Activated T-cell treated with anti-CD3 and anti-CD28 coated beads for 1 hour (primary cell): ENCODE results near the gene ENSA.
"Not testable (repeated sequence)": the region's sequence is repeated elsewhere in the genome, so short reads cannot be mapped to it uniquely, and the experiment has no call there.

Experiments
- DNase-seq: peaks from one replicate; pipeline ENCODE4 v3.0.0-alpha.2; 2020; ENCODE audit warnings: low read depth

Gene ENSA

DNA sequence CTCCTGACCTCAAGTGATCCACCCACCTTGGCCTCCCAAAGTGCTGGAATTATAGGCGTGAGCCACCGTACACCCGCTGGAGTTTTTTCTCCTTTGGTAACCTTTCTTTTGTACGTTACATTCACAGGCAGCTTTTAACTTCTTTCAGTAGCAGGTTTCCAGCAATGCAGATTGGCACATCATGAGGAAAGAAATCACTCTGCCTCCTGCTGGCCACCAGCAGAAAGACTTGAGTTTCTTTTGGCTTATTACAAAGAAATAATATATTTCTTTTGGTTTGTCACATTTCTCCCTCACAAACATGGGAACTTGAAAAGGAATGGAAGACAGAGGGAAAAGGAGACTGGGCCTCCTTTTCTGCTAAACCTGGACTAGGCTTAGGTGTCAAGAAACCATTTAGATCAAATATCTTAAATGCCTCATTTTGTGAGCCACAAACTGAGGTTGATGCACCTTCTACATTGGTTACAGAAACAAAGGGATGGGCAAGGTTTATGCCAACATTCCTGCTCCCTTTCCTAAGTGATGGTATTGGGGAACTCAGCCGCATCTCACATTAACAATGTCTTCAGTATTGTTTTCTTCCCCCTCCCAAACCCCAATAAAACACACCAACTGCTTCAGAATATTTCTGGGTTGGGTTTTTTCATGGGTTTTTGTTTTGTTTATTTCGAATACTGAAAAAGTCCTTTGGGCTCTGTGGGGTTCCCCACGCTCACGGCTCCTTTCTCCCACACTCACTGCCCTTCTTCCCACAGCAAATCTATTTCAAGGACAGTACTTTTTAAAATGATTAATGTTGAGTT, 7.7 kb downstream of the ENSA start:
- peak; percentile 43 for DNase-seq

DNA sequence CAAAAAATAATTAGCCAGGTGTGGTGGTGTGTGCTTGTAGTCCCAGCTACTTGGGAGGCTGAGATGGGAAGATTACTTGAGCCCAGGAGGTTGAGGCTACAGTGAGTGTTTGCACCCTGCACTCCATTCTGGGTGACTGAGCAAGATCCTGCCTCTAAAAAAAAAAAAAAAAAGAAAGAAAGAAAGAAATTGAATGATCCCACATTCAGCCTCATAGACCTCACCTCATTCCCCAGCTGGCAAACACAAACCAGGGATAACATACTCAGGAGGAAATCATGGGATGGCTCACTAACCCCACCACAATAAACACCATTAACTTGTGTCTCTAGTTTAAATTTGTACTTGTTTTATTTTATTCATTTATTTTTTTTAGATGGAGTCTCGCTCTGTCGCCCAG, 8.5 kb downstream of the ENSA start:
- DNase-seq = no peak

DNA sequence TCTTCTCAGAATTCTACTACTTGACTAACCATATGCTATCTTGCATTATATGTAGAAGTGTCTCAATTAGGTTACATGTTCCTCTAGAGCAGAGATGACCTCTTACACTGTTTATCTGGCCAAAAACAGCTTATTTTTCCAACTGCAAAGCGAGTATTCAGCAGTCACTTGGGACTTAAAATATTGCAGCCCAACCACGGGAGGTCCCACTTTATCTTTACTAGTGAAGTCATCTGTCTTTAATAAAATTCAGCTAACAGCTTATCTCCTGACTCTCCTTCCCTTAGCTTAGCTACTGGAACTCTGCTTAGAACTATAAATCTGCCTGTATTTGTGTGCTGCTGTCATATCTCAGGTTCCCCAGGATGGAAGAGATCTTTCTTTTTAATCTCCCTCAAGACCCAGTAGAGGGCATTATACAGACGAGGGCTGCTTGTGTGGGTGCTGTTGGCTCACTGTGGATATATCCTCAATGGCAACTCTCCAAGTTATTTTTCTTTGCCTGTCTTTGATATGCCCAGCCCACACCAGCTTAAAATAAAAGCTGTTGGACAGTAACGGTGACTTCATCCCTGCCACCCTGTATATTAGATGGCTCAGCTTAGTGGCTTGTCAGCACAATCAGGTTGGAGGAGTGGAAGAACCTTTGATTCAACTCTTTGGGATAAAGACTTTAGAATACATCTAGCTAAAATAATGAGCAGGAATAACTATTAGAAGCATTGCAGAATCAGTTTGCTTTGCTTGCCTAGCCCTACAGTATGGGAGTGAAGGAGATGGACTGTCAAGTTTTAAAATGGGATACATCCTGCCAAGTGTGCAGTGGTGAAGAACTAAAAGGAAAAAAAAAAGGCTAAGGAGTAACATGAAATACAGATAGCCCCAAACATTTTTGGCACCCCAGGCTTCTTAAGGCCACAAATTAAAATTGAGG, 9.6 kb downstream of the ENSA start:
- no peak for DNase-seq

DNA sequence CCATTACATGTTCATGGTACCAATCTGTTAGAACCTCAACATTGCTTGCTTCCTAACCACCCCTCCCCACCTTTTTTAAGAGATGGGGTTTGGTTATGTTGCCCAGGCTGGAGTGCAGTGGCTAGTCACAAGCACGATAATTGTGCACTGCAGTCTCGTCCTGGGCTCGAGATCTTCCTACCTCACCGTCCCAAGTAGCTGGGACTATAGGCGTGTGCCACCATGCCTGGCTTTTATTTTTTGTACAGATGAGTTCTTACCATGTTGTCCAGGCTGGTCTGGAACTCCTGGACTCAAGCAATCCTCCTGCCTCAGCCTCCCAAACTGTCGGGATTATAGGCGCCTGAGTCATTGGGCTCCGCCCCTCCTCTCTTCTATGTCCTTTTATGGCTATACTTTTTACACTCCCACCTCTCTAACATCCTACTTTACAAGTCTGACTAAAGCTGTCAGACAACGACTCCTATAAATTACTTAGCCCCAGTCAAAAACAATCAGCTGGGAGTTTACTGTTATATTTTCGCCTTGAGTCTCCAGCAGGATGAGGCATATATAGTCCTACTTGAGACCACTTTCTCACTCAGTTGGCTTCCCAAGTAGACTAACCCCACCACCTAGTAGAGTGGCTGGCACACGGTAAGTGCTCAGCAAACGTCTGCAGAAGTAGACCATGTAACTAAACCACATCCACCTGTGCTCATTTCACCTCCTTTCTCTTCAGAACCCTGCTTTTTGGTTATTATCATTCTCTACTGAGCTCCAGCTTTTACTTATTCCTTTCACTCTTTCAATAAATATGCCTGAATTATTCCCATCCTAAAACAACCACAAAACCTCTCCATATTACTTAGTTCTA, 13.8 kb downstream of the ENSA start:
- DNase-seq = no peak

DNA sequence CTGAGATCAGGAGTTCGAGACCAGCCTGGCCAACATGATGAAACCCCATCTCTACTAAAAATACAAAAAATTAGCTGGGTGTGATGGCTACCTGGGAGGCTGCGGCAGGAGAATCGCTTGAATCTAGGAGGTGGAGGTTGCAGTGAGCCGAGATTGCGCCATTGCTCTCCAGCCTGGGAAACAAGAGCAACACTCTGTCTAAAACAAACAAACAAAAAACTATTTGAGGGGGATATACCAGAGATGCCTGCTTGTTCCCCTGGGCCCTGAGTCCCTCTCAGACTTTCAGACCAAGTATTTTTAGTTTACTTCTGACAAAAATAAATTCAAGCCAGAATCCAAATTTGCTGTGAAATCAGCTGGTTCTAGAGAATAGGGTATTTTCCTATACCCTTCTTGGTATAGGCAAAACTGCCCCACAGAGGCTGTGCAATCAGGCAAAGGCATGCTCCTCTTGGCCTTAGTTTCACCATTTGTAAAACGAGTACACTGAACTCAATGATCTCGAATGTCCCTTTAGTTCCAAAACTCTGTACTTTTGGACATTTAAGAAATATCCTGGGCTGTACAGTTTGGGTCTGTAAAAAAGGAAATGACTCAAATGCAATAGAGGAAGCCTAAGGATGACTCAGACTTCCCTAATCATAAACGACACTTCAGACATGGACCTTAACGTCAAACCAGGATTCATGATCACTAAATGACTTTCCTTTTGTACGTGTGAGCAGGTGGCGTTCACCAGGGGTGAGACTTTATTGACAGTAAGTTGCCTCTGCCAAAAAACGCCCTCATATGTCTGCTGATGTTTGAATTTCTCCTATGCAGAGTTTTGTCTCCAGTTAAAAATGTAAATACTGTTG, 16.1 kb downstream of the ENSA start:
- peak; percentile 16 for DNase-seq

DNA sequence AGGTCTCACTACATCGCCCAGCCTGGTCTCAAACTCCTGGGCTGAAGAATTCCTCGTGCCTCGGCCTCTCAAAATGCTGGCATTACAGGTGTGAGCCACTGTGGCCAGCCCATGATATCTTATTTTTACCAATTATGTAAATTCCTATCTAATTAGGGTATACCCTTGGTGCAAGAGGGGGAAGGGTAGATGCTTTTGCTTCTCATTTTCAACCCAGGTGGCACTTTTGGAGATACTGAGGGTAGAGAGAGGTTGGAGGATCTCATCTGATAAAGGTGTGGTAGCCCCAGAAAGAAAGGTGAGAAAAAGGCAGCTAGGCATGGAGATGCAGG, 17.4 kb downstream of the ENSA start:
- DNase-seq = no peak

DNA sequence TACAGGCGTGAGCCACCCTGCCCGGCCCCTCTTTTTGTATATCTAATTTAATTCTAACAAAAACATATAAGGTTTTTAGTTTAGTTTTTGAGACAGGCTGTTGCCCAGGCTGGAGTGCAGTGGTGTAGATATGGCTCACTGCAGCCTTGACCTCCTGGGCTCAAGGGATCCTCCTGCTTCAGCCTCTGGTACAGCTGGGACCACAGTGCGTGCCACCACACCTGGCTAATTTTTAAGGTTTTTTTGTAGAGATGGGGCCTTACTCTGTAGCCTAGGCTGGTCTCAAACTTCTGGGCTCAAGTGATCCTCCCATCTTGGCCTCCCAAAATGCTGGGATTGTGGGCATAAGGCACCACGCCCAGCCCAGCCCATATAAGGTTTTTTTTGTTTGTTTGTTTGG, 18.8 kb downstream of the ENSA start:
- no peak for DNase-seq

DNA sequence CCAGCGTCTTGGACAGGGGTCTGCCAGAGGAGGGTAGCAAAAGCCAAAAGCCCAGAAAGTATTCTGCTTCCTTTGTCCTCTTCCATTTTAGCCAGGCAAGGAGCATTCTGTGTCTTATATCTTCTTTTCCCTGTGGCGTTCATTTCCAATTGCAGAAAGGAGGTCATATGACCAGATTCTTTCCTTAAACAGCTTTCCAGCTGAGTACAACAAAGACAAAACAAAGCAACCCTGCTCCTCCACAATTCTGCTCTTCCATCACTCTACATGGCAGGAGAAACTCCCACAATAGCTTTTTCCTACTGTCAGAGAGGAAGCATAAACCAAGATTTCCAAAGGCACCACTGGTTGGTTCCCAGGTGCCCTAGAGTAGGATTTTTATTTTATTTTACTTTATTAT, 19.7 kb downstream of the ENSA start:
- DNase-seq = no peak

DNA sequence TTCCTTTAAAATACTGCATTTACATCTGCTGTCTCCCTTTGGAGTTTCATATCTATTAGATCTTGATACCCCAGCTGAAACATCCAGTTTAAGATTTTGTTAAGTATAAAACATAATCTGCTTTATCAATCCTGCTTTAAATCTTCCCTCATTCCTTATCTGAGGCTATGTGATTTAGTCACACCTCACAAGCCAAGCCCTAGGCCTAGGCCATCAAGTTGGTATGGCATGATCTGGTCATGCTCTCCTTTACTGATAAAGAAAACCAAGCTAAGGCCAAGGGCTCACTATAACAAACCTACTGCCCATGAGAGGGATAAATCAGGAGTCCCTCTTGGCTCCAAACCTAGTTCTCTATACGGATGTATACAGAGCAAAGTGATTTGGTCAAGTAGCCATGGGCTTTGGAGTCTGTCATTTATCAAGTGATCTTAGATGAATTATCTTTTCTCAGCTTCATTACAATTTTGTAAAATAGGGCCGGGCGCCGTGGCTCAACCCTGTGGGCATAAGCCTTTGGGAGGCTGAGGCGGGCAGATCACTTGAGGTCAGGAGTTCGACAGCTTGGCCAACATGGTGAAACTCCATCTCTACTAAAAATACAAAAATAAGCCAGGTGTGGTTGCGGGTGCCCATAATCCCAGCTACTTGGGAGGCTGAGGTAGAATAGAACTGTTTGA, 22.8 kb downstream of the ENSA start:
- no peak for DNase-seq

DNA sequence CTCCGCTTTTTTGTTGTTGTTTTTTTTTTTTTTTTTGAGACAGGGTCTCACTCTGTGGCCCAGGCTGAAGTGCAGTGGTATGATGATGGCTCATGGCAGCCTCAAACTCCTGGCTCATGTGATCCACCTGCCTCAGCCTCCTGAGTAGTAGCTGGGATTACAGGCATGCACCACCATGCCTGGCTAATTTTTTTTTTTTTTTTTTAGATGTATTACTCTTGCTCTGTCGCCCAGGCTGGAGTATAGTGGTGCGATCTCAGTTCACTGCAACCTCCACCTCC, 24.0 kb downstream of the ENSA start:
- not testable (repeated sequence) for DNase-seq

DNA sequence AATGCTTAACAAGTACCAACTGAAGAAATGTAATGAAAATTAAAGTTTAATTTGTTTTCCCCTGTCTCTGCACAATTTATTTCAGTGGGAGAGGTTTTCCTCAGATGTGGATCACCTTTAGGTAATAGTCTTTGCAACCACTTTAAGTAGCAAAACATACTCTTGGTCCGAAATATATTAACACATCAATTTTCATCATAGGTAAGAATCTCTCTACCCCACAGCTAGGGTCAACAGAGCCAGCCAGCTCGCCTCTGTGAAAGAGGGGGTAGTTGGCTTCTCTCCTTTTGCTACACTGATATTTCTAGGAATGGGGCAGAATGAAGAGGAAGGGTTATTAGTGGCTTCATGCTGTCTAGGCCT, 25.2 kb downstream of the ENSA start:
- DNase-seq = no peak

DNA sequence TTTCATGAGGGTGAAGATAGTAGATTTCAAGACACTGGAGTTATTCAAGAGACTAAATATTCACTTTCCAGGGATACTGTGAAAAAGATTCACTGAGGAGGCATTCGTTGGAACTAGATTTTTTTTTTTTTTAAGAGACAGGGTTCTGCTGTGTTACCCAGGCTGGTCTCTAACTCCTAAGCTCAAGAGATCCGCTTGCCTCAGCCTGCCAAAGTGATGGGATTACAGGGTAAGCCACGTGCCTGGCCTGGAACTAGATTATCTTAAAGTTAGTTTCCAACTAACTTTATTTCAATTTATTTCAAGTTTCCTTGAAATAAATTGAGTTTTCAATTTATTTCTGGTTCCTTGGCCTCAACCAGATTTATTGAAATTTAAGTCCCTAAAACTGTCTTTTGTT, 25.7 kb downstream of the ENSA start:
- DNase-seq = no peak

DNA sequence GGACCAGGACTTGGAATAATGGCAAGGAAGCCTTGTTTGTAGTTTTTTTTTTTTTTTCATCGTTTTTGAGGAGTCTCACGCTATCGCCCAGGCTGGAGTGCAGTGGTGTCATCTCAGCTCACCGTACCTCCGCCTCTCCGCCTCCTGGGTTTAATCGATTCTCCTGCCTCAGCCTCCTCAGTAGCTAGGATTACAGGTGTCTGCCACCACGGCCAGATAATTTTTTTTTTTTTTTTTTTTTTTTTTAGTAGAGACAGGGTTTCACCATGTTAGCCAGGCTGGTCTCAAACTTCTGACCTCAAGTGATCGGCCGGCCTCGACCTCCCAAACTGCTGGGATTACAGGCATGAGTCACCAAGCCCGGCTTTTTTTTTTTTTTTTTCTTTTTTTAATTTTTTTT, 27.0 kb downstream of the ENSA start:
- not testable (repeated sequence) for DNase-seq

DNA sequence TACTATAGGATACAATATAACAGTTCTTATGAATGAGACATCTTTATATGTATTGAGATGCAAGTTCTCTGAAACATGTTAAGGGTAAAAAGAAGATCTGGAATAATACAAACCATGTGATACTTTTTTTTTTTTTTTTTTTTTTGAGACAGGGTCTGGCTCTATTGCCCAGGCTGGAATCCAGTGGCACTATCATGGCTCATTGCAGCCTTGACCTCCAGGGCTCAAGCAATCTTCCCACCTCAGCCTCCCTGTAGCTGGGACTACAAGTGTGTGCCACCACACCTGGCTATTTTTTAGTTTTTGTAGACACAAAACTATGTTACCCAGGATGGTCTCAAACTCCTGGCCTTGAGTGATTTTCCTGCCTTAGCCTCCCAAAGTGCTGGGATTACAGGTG, 27.9 kb downstream of the ENSA start:
- DNase-seq = no peak

DNA sequence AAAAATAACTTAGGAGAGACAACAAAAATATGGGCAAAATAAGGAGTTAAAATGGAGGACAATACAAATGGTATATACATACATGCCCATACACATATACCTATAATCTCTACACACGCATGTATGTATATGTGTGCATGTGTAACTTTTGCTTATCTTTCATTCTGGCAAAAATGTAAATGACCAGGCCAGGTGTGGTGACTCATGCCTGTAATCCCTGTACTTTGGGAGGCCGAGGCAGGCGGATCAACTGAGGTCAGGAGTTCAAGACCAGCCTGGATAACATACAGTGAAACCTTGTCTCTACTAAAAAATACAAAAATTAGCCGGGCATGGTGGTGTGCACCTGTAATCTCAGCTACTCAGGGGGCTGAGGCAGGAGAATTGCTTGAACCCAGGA, 31.1 kb downstream of the ENSA start:
- not testable (repeated sequence) for DNase-seq

DNA sequence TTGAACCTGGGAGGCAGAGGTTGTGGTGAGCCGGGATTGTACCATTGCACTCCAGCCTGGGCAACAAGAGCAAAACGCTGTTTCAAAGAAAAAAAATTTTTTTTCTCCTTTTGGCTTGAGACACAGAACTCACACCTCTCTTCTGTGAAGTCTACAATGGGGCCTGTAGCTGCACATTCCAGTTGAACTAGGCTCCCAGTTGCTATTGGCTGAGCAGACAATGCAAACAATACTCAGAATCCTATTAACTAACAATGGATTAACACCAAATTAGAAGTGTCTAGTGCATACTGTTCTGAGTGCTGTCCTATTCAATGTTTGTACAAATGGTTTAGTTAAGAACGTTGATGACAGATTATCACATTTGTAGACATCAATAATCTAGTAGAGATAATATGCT, 32.4 kb downstream of the ENSA start:
- DNase-seq = no peak

DNA sequence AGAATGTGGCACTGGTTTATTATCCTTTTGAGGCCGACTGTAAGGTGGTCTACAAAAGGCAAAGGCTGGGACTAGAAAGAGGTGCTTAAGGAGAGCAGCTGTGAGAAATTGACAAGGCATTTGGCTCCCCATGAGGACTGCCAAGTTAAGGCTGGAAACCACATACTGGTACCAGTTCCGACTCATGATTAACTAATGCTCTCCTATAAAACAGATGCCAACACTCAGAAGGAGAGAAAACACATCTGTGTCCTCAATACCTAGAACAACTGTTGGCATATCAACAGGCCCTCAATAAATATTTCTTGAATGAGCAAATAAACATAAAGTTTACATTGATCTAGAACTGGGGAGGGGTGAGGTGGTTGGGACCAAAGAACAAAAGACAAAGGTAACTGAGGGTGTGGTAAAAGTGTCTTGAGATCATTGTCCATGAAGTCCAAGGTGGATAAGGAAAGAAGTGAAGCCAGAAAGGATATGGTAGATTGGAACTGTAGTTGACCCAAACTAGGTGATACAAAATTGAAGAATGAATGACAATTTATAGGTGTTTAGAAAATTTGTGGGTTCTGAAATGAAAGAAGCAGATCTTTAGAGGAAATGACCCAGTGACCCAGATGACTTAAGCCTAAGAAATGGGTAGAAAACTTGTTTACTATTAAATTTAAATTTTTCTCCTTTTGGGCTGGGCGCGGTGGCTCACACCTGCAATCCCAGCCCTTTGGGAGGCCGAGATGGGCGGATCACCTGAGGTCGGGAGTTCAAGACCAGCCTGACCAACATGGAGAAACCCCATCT, 33.1 kb downstream of the ENSA start:
- no peak for DNase-seq

DNA sequence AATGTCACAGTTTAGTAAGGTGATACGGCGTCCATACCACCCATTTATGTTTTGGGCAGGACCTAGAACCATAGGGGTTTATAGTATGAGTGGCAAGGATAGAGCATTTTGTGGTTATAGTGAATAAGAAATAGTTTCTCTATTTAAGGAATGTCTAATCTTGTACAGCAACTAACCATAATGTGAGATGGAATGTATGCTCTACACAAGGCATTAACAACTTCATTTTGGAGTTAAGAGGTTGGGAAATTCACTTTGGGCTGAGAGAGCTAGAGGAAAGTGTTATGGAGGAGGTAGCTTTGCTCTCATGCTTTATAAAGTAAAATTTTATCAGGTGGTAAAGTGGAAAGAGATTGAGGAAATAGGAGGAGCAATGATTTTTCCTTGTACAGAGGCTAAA, 47.0 kb downstream of the ENSA start:
- no peak for DNase-seq

DNA sequence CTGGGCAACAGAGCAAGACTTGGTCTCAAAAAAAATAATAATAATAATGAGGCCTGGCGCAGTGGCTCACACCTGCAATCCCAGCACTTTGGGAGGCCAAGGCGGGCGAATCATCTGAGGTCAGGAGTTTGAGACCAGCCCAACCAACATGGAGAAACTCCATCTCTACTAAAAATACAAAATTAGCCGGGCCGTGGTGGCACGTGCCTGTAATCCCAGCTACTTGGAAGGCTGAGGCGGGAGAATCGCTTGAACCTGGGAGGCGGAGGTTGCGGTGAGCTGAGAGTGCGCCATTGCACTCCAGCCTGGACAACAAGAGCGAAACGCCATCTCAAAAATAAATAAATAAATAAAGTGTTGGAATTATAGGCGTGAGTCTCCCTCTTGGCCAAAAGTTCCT, 47.5 kb downstream of the ENSA start:
- not testable (repeated sequence) for DNase-seq

DNA sequence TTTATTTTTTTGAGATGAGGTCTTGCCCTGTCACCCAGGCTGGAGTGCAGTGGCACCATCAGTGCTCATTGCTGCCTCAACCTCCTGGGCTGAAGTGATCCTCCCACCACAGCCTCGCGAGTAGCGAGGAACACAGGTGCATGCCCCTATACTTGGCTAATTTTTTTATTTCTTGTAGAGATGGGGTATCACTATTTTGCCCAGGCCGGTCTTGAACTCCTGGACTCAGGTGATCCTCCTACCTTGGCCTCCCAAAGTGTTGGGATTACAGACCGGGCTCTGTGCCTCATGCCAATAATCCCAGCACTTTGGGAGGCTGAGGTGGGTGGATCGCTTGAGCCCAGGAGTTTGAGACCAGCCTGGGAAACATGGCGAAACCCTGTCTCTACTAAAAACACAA, 48.0 kb downstream of the ENSA start:
- not testable (repeated sequence) for DNase-seq
